Breast epithelium (tissue), 4 donors: ENCODE results near the gene POLR3H. TPM values are rescaled to one million over a fixed set of nuclear protein-coding genes. Genes with fewer than 3 reads are reported as not detected.

Source experiments
- DNase-seq, 2 donors: peaks; one replicate each; pipeline ENCODE4 v3.0.0-alpha.2; 2019; ENCODE audit warnings: low spot score in 2 of 2
- H3K27ac ChIP-seq, 2 donors: fragments of 200-600 bp; sonication (generic) in 1 of 2; one replicate each; pipeline ENCODE4 v1.5.1; 2016 to 2019; ENCODE audit warnings: mild to moderate bottlenecking in 1 of 2
- H3K27me3 ChIP-seq, 2 donors: fragments of 200-600 bp; sonication (generic) in 1 of 2; one replicate each; pipeline versions ENCODE4 v1.5.1 to v1.6.0; 2017 to 2019; ENCODE audit warnings: control low read depth in 1 of 2, mild to moderate bottlenecking in 1 of 2
- H3K36me3 ChIP-seq: fragments of 200-600 bp; one replicate; pipeline ENCODE4 v1.5.1; 2019
- H3K4me1 ChIP-seq, 2 donors: fragments of 200-600 bp; sonication (generic); one replicate each; pipeline ENCODE4 v1.5.1; 2016 to 2019; ENCODE audit warnings: control low read depth in 1 of 2
- H3K4me3 ChIP-seq, 3 donors: fragments of 200-600 bp; sonication (generic); 1 replicate in 2 of 3; 2 replicates in 1 of 3; pipeline ENCODE4 v1.5.1; 2016 to 2019; ENCODE audit warnings: mild to moderate bottlenecking in 3 of 3, moderate library complexity in 2 of 3
- H3K9me3 ChIP-seq, 2 donors: fragments of 200-600 bp; sonication (generic) in 1 of 2; one replicate each; pipeline ENCODE4 v1.5.1; 2016 to 2019; ENCODE audit warnings: control low read depth in 1 of 2
- POLR2A ChIP-seq: fragments of 450-650 bp; IDR thresholded peaks from one replicate; pipeline ENCODE4 v1.6.1; 2016; ENCODE audit warnings: antibody characterized with exemption, mild to moderate bottlenecking, moderate library complexity
- POLR2AphosphoS5 ChIP-seq, 3 donors: sonication (generic); formaldehyde crosslinking; IDR thresholded peaks; one replicate each; pipeline ENCODE4 v1.6.1; 2017; ENCODE audit warnings: antibody characterized with exemption in 3 of 3
- intact Hi-C: fragments of 100-400 bp; cut with DNase I; formaldehyde crosslinking; loops from one replicate; pipeline ENCODE4 v1.15.1; 2023; ENCODE audit warnings: low total_unique reads
- total RNA-seq, 3 donors: library from RNA; depleted of rRNA; stranded (reverse); fragments of >200 nt; gene quantifications; one replicate each; pipeline ENCODE4 v1.1.0, GENCODE V29; 2016
- TF ChIP-seq, protein P1 (sequence below), 3 donors: fragments of 450-650 bp; IDR thresholded peaks; one replicate each; pipeline ENCODE4 v1.5.1; 2016 to 2017; ENCODE audit warnings: antibody characterized with exemption in 3 of 3, mild to moderate bottlenecking in 3 of 3, moderate library complexity in 3 of 3

Gene POLR3H
- total RNA-seq, 3 donors from 2014 or later = 18.2 to 26.5 (median 20.2) TPM

DNA sequence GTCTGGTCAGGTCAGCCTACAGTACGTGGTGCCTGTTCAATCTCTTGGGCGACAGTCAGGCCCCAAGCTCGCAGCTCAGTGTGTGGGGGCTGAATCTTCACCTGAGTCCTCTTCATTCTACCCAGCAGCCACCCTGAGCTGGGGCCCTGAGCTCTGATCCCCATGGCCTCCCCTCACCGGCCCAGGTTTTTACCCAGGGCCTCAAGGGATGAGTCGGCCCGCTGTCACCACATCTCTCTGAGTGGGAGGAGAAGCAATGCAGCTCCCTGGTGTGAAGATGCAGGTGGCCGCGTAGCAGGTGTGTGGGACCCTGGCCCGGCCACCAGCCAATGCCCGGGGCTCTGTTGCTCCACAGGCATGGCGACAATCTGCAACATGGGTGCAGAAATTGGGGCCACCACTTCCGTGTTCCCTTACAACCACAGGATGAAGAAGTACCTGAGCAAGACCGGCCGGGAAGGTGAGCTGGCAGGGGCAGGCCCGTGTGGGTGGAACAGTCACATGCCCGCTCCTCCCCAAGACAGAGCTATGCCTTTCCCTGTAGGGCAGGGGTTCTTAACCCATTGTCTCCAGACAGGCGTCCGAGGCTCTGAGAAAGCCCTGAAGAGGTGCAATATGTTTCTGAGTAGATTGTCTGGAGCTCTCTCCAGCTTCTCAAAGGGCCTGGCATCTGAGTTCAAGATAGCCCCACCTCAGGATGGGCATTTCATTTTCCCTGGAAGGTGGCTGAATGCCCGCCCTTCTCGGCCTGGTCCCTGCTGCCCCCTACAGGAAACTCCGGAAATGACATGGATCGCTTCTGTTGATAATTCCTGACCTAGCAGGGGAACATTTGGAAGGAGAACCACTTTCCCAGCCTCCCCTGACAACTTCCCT lies 26.9 kb downstream of the POLR3H start:
- TF ChIP-seq POLR2A (no peak), POLR2AphosphoS5 (IDR thresholded peaks at IDR 0.05) (peak in 1 of 3 donors; percentile 27)
- TF ChIP-seq, protein P1, sequence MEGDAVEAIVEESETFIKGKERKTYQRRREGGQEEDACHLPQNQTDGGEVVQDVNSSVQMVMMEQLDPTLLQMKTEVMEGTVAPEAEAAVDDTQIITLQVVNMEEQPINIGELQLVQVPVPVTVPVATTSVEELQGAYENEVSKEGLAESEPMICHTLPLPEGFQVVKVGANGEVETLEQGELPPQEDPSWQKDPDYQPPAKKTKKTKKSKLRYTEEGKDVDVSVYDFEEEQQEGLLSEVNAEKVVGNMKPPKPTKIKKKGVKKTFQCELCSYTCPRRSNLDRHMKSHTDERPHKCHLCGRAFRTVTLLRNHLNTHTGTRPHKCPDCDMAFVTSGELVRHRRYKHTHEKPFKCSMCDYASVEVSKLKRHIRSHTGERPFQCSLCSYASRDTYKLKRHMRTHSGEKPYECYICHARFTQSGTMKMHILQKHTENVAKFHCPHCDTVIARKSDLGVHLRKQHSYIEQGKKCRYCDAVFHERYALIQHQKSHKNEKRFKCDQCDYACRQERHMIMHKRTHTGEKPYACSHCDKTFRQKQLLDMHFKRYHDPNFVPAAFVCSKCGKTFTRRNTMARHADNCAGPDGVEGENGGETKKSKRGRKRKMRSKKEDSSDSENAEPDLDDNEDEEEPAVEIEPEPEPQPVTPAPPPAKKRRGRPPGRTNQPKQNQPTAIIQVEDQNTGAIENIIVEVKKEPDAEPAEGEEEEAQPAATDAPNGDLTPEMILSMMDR (IDR thresholded peaks at IDR 0.05) = peak; percentile 86 to 96 (median 87)
- peak; percentile 75 to 80 for DNase-seq
- Histone ChIP-seq H3K4me1 (peaks cover 0 to 10% of the 10 kb centered on the region in 2 donors), H3K9me3 (no peaks in the 10 kb centered on the region), H3K27ac (peak overlapping the region; percentile 56 to 64), H3K4me3 (no peak overlapping the region), H3K27me3 (no peaks in the 10 kb centered on the region), H3K36me3 (no peaks in the 10 kb centered on the region)
- intact Hi-C loops = no loop called here

DNA sequence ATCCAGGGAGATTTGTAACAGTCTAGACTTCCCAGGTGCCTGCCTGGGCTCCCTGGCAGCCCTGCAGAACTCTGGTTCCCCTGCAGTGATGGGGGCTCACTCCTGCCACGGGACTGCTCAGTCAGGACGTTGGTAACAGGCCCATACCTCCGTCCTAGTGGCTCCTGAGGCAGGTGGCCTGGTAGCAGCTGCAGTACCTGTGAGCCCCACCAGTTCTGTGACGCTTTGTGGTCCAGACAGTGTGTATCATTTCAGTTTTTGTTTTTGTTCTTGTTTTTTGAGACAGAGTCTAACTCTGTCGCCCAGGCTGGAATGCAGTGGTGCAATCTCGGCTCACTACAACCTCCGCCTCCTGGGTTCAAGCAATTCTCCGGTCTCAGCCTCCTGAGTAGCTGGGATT lies 27.8 kb downstream of the POLR3H start:
- H3K27ac ChIP-seq = no peak overlapping the region

DNA sequence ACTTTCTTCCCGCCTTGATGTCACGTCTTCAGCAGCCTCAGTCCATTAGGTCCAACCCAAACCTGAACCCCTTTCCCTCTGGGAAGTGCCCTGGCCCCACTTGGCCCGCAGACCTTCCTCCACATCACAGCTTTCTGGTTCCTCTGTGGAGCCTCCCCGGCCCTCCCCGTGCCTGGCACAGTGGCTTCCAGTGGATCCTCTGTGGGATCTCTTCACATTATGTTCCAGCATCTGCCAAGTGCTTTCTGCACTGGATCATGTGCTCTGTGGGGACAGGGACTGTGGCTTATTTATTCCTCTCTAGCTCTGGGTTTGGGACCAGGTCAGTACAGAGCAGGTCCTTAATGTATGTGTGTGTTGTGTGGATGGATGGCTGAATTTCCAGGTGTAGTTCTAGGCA lies 30.9 kb downstream of the POLR3H start:
- Histone ChIP-seq H3K36me3 (no peaks in the 10 kb centered on the region), H3K27me3 (no peaks in the 10 kb centered on the region), H3K4me3 (no peak overlapping the region), H3K4me1 (peaks cover 0 to 10% of the 10 kb centered on the region in 2 donors), H3K9me3 (no peaks in the 10 kb centered on the region), H3K27ac (peak overlapping the region in 1 of 2 donors; percentile 43)
- no peak for TF ChIP-seq POLR2AphosphoS5 (IDR thresholded peaks at IDR 0.05)
- TF ChIP-seq, protein P1 (IDR thresholded peaks at IDR 0.05) = no peak
- TF ChIP-seq POLR2A = no peak
- no peak for DNase-seq
- intact Hi-C loops = no loop called here

More for the DNA sequence above, 27.8 kb downstream of the POLR3H start:
- Histone ChIP-seq H3K27me3 (no peaks in the 10 kb centered on the region), H3K4me1 (peaks cover 0 to 10% of the 10 kb centered on the region in 2 donors), H3K4me3 (no peak overlapping the region), H3K36me3 (no peaks in the 10 kb centered on the region), H3K9me3 (no peaks in the 10 kb centered on the region)
- intact Hi-C loops = no loop called here
- DNase-seq = no peak
- TF ChIP-seq, protein P1 (IDR thresholded peaks at IDR 0.05) = peak in 1 of 3 donors; percentile 12
- TF ChIP-seq POLR2A = no peak

DNA sequence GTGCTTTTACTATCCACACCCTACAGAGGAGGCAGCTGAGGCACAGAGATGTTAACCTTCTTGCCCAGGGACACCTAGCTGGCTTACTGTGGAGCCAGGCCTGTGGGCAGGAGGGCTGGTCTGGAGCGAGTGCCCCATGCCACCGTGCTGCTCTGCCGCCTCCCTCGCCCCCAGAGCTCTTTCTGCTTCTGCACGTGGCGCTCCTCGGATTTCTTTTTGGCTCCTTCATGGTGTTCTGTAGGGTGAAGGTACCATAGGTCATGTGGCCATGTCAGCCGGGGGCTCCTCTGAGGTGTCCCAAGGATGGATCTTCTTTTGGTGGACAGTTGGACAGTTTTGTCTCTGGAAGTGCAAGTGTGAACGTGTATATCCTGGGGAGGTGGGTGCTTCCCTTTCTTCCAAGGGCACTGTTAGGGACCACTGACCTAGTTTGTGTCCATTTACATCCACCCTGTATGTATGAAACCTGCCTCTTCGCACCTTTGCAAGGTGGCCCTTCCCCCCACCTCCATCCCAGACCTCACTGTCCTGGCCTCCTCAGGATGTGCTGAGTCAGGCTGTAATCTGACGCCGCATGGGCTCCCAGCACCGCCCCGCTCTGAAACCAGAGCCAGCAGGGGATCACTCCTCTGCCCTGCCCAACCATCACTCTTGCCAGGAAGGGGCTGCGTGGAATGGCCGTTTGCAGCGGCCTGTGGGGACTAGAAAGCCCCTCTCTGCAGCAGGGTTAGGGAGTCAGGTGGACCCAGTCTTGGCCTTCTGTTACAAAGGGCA lies 31.7 kb downstream of the POLR3H start:
- intact Hi-C loops = no loop called here
- Histone ChIP-seq H3K4me3 (no peak overlapping the region), H3K27me3 (no peaks in the 10 kb centered on the region), H3K4me1 (peaks cover 0 to 4% of the 10 kb centered on the region in 2 donors), H3K36me3 (no peaks in the 10 kb centered on the region), H3K9me3 (no peaks in the 10 kb centered on the region), H3K27ac (peak overlapping the region in 1 of 2 donors; percentile 43)
- TF ChIP-seq POLR2A = no peak
- TF ChIP-seq POLR2AphosphoS5 (IDR thresholded peaks at IDR 0.05) = no peak
- TF ChIP-seq, protein P1 (IDR thresholded peaks at IDR 0.05) = no peak
- DNase-seq = no peak
